Neural cell (in vitro differentiated cells): ENCODE results near the gene SNX27. TPM values are rescaled to one million over a fixed set of nuclear protein-coding genes. Genes with fewer than 3 reads are reported as not detected.

Experiments used
- H2AFZ ChIP-seq: fragments of 200-600, 300-800 bp; sonication (generic), shearing (Covaris generic); 2 replicates; pipeline ENCODE4 v1.6.0; 2014; ENCODE audit warnings: low read depth, mild to moderate bottlenecking, antibody characterized with exemption, low read length, moderate library complexity
- H3F3A ChIP-seq: fragments of 200-600 bp; shearing (Covaris generic); 2 replicates; pipeline ENCODE4 v1.6.1; 2016; ENCODE audit warnings: mild to moderate bottlenecking, moderate library complexity, mixed read lengths, antibody characterized with exemption, low read length; ENCODE audit not compliant: insufficient read depth, poor library complexity, severe bottlenecking
- H3K27ac ChIP-seq: fragments of 200-600, 300-800 bp; sonication (generic), shearing (Covaris generic); 2 replicates; pipeline ENCODE4 v1.5.1; 2014; ENCODE audit warnings: mild to moderate bottlenecking, low read length, moderate library complexity
- H3K27me3 ChIP-seq: fragments of 300-800, 200-600 bp; sonication (generic), shearing (Covaris generic); 2 replicates; pipeline ENCODE4 v1.6.0; 2014; ENCODE audit warnings: mild to moderate bottlenecking, low read depth, low read length, moderate library complexity; ENCODE audit not compliant: insufficient read depth
- H3K36me3 ChIP-seq: fragments of 300-800, 200-600 bp; sonication (generic), shearing (Covaris generic); 2 replicates; pipeline ENCODE4 v1.5.1; 2014; ENCODE audit warnings: mild to moderate bottlenecking, antibody characterized with exemption, low read length, moderate library complexity; ENCODE audit not compliant: insufficient read depth
- H3K4me2 ChIP-seq: fragments of 300-800, 200-600 bp; sonication (generic), shearing (Covaris generic); 2 replicates; pipeline ENCODE4 v1.6.0; 2014; ENCODE audit warnings: mild to moderate bottlenecking, low read length
- H3K4me3 ChIP-seq: fragments of 300-800, 200-600 bp; sonication (generic), shearing (Covaris generic); 2 replicates; pipeline ENCODE4 v1.5.1; 2014; ENCODE audit warnings: mild to moderate bottlenecking, low read length, moderate library complexity
- H3K79me2 ChIP-seq: fragments of 200-600 bp; shearing (Covaris generic); replicated peaks from 2 replicates; pipeline ENCODE4 v1.6.0; 2014; ENCODE audit warnings: mild to moderate bottlenecking, low read length, moderate library complexity; ENCODE audit not compliant: insufficient read depth
- H3K9ac ChIP-seq: fragments of 300-800, 200-600 bp; sonication (generic), shearing (Covaris generic); 2 replicates; pipeline ENCODE4 v1.6.1; 2016; ENCODE audit warnings: mild to moderate bottlenecking, low read length, mixed read lengths
- H3K9me2 ChIP-seq: fragments of 200-600 bp; shearing (Covaris generic); 2 replicates; pipeline ENCODE4 v1.6.1; 2016; ENCODE audit warnings: mild to moderate bottlenecking, low read length, mixed read lengths; ENCODE audit not compliant: insufficient read depth
- H3K9me3 ChIP-seq: fragments of 200-600, 300-800 bp; sonication (generic), shearing (Covaris generic); 2 replicates; pipeline ENCODE4 v1.6.1; 2016; ENCODE audit warnings: mild to moderate bottlenecking, mixed run types, low read length, moderate library complexity, mixed read lengths
- H4K20me1 ChIP-seq: fragments of 200-600 bp; shearing (Covaris generic); 2 replicates; pipeline ENCODE4 v1.6.1; 2016; ENCODE audit warnings: mild to moderate bottlenecking, mixed run types; ENCODE audit not compliant: insufficient read depth
- EP300 ChIP-seq: fragments of 450-650 bp; conservative IDR thresholded peaks from 2 replicates; pipeline ENCODE4 v1.6.1; 2014; ENCODE audit warnings: antibody characterized with exemption, mild to moderate bottlenecking, moderate library complexity; ENCODE audit not compliant: poor library complexity, severe bottlenecking
- EZH2 ChIP-seq: fragments of 200-600, 300-800 bp; shearing (Covaris generic), sonication (generic); IDR thresholded peaks from 2 replicates; pipeline ENCODE4 v1.6.1; 2014; ENCODE audit warnings: antibody characterized with exemption, low read length, borderline replicate concordance, mild to moderate bottlenecking; ENCODE audit not compliant: insufficient read depth, poor library complexity, severe bottlenecking
- MXI1 ChIP-seq: fragments of 450-650 bp; conservative IDR thresholded peaks from 2 replicates; pipeline ENCODE4 v1.6.1; 2014; ENCODE audit warnings: antibody characterized with exemption, mild to moderate bottlenecking; ENCODE audit not compliant: poor library complexity, severe bottlenecking
- POLR2AphosphoS5 ChIP-seq: IDR thresholded peaks from 2 replicates; pipeline ENCODE4 v1.6.1; 2012
- RAD21 ChIP-seq: fragments of 450-650 bp; conservative IDR thresholded peaks from 2 replicates; pipeline ENCODE4 v1.6.1; 2014; ENCODE audit warnings: antibody characterized with exemption, mild to moderate bottlenecking, moderate library complexity
- SMC3 ChIP-seq: fragments of 450-650 bp; conservative IDR thresholded peaks from 2 replicates; pipeline ENCODE4 v1.6.1; 2014; ENCODE audit warnings: antibody characterized with exemption, mild to moderate bottlenecking, moderate library complexity; ENCODE audit not compliant: poor library complexity
- TAF1 ChIP-seq: IDR thresholded peaks from 2 replicates; pipeline ENCODE4 v1.6.1; 2012; ENCODE audit warnings: low read depth
- polyA plus RNA-seq: library from polyadenylated mRNA; depleted of rRNA; stranded (reverse); fragments of >200 nt; gene quantifications from 2 replicates; pipeline ENCODE4 v1.2.3, GENCODE V29; 2014
- TF ChIP-seq, protein P1 (sequence below): IDR thresholded peaks from 2 replicates; pipeline ENCODE4 v1.6.1; 2012; ENCODE audit warnings: borderline replicate concordance
- TF ChIP-seq, protein P2 (sequence below): fragments of 450-650 bp; IDR thresholded peaks from 2 replicates; pipeline ENCODE4 v1.5.1; 2014; ENCODE audit warnings: antibody characterized with exemption, mild to moderate bottlenecking, moderate library complexity; ENCODE audit not compliant: poor library complexity, severe bottlenecking

The SNX27 gene
- polyA plus RNA-seq, 1 donor from 2014 or later = 30.2 TPM

DNA sequence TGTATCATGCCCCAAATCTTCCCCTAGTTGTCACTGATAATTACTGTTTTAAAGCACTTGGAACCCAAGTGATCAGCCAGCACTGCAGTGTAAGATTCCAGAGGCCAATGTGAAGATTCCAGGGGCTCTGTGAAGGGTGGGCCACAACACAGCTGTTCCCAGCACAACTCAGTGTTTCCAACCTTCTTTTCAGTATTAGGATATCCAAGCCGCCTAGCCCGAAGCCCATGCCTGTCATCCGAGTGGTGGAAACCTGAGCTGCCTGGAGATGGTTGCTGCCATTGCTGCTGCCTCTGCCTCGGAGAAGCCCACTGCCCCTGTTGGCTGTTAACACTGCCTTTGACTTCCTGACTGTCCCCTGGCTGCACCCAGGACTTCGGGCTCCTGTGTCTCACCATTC, 30.4 kb upstream of the SNX27 start:
- no peak overlapping the region for H3K27ac ChIP-seq
- no peaks in the 10 kb centered on the region for H3K9me3 ChIP-seq
- no peak overlapping the region for H3K9ac ChIP-seq
- TF ChIP-seq, protein P1, sequence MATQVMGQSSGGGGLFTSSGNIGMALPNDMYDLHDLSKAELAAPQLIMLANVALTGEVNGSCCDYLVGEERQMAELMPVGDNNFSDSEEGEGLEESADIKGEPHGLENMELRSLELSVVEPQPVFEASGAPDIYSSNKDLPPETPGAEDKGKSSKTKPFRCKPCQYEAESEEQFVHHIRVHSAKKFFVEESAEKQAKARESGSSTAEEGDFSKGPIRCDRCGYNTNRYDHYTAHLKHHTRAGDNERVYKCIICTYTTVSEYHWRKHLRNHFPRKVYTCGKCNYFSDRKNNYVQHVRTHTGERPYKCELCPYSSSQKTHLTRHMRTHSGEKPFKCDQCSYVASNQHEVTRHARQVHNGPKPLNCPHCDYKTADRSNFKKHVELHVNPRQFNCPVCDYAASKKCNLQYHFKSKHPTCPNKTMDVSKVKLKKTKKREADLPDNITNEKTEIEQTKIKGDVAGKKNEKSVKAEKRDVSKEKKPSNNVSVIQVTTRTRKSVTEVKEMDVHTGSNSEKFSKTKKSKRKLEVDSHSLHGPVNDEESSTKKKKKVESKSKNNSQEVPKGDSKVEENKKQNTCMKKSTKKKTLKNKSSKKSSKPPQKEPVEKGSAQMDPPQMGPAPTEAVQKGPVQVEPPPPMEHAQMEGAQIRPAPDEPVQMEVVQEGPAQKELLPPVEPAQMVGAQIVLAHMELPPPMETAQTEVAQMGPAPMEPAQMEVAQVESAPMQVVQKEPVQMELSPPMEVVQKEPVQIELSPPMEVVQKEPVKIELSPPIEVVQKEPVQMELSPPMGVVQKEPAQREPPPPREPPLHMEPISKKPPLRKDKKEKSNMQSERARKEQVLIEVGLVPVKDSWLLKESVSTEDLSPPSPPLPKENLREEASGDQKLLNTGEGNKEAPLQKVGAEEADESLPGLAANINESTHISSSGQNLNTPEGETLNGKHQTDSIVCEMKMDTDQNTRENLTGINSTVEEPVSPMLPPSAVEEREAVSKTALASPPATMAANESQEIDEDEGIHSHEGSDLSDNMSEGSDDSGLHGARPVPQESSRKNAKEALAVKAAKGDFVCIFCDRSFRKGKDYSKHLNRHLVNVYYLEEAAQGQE = no peak
- TF ChIP-seq TAF1 (no peak), MXI1 (no peak), RAD21 (no peak), EP300 (no peak), SMC3 (no peak)
- H3K79me2 ChIP-seq = no peaks in the 10 kb centered on the region
- H3K27me3 ChIP-seq = no peaks in the 10 kb centered on the region
- H3K9me2 ChIP-seq = no peaks in the 10 kb centered on the region
- H3K4me3 ChIP-seq = no peak overlapping the region
- no peaks in the 10 kb centered on the region for H3F3A ChIP-seq
- H4K20me1 ChIP-seq = no peaks in the 10 kb centered on the region
- peaks cover 12% of the 10 kb centered on the region for H3K36me3 ChIP-seq
- no peak overlapping the region for H3K4me2 ChIP-seq
- no peak overlapping the region for H2AFZ ChIP-seq

DNA sequence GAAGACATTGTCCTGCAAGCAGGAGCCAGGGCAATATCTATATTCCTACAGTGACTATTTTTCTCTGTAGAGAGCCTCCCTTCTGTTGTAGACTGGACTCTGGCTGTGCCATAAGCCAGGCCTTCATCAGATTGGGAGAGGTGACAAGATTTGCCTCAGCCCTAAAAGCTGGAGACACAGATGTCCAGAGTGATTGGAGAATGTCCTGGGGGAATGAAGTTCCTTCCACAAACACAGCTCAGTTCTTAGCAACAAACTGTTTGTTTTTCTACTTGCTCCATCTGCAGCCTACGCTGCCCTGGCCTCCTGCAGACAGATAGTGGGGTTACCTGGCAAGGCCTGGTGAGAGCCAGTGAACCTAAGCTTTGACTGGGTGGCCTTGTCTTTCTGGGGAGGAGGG, 29.9 kb upstream of the SNX27 start:
- Histone ChIP-seq H3F3A (no peaks in the 10 kb centered on the region), H3K9me3 (no peaks in the 10 kb centered on the region), H3K79me2 (no peaks in the 10 kb centered on the region), H3K9ac (no peak overlapping the region), H3K27ac (no peak overlapping the region), H2AFZ (no peak overlapping the region), H4K20me1 (no peaks in the 10 kb centered on the region), H3K36me3 (peaks cover 12% of the 10 kb centered on the region), H3K4me3 (no peak overlapping the region), H3K9me2 (no peaks in the 10 kb centered on the region), H3K4me2 (no peak overlapping the region), H3K27me3 (no peaks in the 10 kb centered on the region)
- TF ChIP-seq POLR2AphosphoS5 = no peak
- TF ChIP-seq, protein P1 = no peak
- TF ChIP-seq MXI1 = no peak
- TF ChIP-seq EZH2 = no peak
- TF ChIP-seq EP300 = no peak
- no peak for TF ChIP-seq TAF1
- TF ChIP-seq SMC3 = no peak
- no peak for TF ChIP-seq RAD21
- TF ChIP-seq, protein P2, sequence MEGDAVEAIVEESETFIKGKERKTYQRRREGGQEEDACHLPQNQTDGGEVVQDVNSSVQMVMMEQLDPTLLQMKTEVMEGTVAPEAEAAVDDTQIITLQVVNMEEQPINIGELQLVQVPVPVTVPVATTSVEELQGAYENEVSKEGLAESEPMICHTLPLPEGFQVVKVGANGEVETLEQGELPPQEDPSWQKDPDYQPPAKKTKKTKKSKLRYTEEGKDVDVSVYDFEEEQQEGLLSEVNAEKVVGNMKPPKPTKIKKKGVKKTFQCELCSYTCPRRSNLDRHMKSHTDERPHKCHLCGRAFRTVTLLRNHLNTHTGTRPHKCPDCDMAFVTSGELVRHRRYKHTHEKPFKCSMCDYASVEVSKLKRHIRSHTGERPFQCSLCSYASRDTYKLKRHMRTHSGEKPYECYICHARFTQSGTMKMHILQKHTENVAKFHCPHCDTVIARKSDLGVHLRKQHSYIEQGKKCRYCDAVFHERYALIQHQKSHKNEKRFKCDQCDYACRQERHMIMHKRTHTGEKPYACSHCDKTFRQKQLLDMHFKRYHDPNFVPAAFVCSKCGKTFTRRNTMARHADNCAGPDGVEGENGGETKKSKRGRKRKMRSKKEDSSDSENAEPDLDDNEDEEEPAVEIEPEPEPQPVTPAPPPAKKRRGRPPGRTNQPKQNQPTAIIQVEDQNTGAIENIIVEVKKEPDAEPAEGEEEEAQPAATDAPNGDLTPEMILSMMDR = no peak
